ENCODE measurements around the gene PDE4A. TPM values are rescaled to one million over a fixed set of nuclear protein-coding genes. Genes with fewer than 3 reads are reported as not detected.

Gene PDE4A
- total RNA-seq, 1 experiment from 2014 or later, result 0.42 TPM

DNA sequence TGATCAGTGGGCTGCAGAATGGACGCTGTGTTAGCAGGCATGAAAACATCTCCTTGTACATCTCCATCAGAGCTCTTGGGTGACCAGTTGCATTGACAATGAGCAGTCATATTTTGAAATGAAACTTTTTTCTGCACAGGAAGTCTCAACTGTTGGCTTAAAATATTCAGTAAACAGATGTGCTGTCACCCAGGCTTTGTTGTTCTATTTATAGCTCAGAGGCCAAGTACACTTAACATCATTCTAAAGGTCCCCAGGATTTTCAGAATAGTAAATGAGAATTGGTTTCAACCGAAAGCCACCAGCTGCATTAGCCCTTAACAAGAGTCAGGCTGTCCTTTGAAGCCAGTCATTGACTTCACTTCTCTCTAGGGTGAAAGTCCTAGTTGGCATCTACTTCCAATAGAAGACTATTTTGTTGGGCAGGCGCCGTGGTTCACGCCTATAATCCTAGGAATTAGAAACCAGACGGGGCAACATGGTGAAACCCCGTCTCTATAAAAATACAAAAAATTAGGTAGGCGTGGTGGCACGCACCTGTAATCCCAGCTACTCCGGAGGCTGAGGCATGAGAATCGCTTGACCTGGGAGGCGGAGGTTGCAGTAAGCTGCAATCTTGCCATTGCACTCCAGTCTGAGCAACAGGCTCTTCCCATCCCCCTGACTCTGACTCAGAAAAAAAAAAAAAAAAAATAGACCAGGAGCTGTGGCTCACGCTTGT, 7.9 kb upstream of the PDE4A start:
- ChIA-PET POLR2A (interaction anchor here (1.1 kb wide), 1 partner anchor 9 kb away, joined by 4 read pairs; the partner anchor contains the start of gene CDC37), CTCF (interaction anchor here (0.6 to 6.4 kb wide), 7 partner anchors 9 to 150 kb away, joined by 3 to 74 read pairs (median 5); partner anchors contain the start of gene CDC37)
- H3K27ac Mint-ChIP-seq (ENCODE audit: low read depth, unreplicated experiment), result no peak overlapping the region
- DNase-seq (ENCODE audit: unreplicated experiment), result no peak
- H3K36me3 Mint-ChIP-seq (ENCODE audit: insufficient read depth, unreplicated experiment), result no peaks in the 10 kb centered on the region
- intact Hi-C loops (cut with micrococcal nuclease), result no loop called here
- H3K4me1 Mint-ChIP-seq (ENCODE audit: insufficient read depth, unreplicated experiment), result peaks cover 7% of the 10 kb centered on the region
- H3K4me3 Mint-ChIP-seq (ENCODE audit: unreplicated experiment), result no peak overlapping the region
- BruUV-seq (replicated peaks), result no TSS peak
- TF ChIP-seq, protein P1, sequence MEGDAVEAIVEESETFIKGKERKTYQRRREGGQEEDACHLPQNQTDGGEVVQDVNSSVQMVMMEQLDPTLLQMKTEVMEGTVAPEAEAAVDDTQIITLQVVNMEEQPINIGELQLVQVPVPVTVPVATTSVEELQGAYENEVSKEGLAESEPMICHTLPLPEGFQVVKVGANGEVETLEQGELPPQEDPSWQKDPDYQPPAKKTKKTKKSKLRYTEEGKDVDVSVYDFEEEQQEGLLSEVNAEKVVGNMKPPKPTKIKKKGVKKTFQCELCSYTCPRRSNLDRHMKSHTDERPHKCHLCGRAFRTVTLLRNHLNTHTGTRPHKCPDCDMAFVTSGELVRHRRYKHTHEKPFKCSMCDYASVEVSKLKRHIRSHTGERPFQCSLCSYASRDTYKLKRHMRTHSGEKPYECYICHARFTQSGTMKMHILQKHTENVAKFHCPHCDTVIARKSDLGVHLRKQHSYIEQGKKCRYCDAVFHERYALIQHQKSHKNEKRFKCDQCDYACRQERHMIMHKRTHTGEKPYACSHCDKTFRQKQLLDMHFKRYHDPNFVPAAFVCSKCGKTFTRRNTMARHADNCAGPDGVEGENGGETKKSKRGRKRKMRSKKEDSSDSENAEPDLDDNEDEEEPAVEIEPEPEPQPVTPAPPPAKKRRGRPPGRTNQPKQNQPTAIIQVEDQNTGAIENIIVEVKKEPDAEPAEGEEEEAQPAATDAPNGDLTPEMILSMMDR (IDR thresholded peaks at IDR 0.05; ENCODE audit: unreplicated experiment), result no peak
- no peaks in the 10 kb centered on the region for H3K9me3 Mint-ChIP-seq (ENCODE audit: unreplicated experiment)
- peaks cover 8% of the 10 kb centered on the region for H3K27me3 Mint-ChIP-seq (ENCODE audit: insufficient read depth, unreplicated experiment)

DNA sequence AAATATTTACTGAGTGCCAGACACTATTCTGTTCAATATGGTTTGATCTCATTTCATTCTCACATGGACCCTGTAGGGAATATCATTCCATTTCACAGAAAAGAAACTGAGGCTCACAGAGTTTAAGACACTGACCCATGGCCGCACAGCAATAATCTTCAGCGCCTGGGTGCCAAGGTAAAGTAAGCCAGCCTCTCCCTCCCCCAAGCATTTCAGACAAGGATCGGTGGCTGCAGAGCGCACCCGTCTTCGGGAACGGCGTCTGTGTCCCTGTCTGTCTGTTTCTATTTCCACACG, 4.3 kb upstream of the PDE4A start:
- DNase-seq (ENCODE audit: unreplicated experiment), result no peak
- H3K27me3 Mint-ChIP-seq (ENCODE audit: insufficient read depth, unreplicated experiment), result peaks cover 28% of the 10 kb centered on the region
- no peaks in the 10 kb centered on the region for H3K36me3 Mint-ChIP-seq (ENCODE audit: insufficient read depth, unreplicated experiment)
- peaks cover 25% of the 10 kb centered on the region for H3K4me1 Mint-ChIP-seq (ENCODE audit: insufficient read depth, unreplicated experiment)
- TF ChIP-seq, protein P1 (IDR thresholded peaks at IDR 0.05; ENCODE audit: unreplicated experiment), result no peak
- no peak overlapping the region for H3K4me3 Mint-ChIP-seq (ENCODE audit: unreplicated experiment)
- H3K27ac Mint-ChIP-seq (ENCODE audit: low read depth, unreplicated experiment), result no peak overlapping the region
- CTCF ChIA-PET, result interaction anchor here (1.2 to 6.4 kb wide), 3 partner anchors 8 to 19 kb away, joined by 5 to 74 read pairs (median 6); partner anchors contain the start of gene CDC37
- H3K9me3 Mint-ChIP-seq (ENCODE audit: unreplicated experiment), result no peaks in the 10 kb centered on the region
- BruUV-seq (replicated peaks), result no TSS peak
- intact Hi-C loops (cut with micrococcal nuclease), result no loop called here
- POLR2A ChIA-PET, result no interaction called here

GRCh38 chr19:10416380-10417257, 3.7 kb upstream of the PDE4A start:
- TF ChIP-seq, protein P1 (IDR thresholded peaks at IDR 0.05; ENCODE audit: unreplicated experiment), result peak; percentile 80
- Mint-ChIP-seq H3K4me3 (ENCODE audit: unreplicated experiment) (peak overlapping the region; percentile 55), H3K27ac (ENCODE audit: low read depth, unreplicated experiment) (no peak overlapping the region), H3K27me3 (ENCODE audit: insufficient read depth, unreplicated experiment) (peaks cover 33% of the 10 kb centered on the region), H3K4me1 (ENCODE audit: insufficient read depth, unreplicated experiment) (peaks cover 25% of the 10 kb centered on the region), H3K9me3 (ENCODE audit: unreplicated experiment) (no peaks in the 10 kb centered on the region), H3K36me3 (ENCODE audit: insufficient read depth, unreplicated experiment) (no peaks in the 10 kb centered on the region)
- peak; percentile 54 for DNase-seq (ENCODE audit: unreplicated experiment)
- ChIA-PET CTCF (interaction anchor here (0.6 to 6.4 kb wide), 7 partner anchors 8 to 375 kb away, joined by 3 to 74 read pairs (median 4); partner anchors contain the start of gene CDC37), POLR2A (no interaction called here)
- no TSS peak for BruUV-seq (replicated peaks)
- intact Hi-C loops (cut with micrococcal nuclease), result no loop called here
